ENCODE data around the gene PAH. TPM values are rescaled to one million over a fixed set of nuclear protein-coding genes. Genes with fewer than 3 reads are reported as not detected.

PAH gene
- total and polyA plus RNA-seq, 2 of the 8 experiments (the other 6 are each of a cell fraction or from before 2014, with no cell fraction given) = 3.9 to 9.0 TPM

DNA sequence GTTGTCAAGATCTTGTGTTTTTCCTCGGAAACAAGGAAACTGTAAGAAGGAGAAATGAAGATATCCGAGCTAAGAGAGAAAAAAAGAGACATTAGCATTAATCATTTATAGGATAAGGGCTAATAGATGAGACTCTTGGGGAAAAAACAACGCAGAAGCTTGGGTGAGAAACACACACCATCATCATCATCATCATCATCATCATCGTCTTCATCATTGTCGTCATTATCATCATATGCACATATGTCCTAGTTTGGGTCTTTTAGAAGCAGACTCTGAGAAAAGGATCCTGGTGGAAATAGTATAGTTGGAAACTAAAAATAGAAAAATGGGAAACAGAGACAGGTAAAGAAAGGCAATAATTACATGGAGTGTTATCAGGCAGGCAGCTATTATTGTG lies 95.9 kb downstream of the PAH start:
- Histone ChIP-seq H3K27me3 (replicated peaks in 1 of 4; ENCODE audit: control insufficient read depth in 3 of 4, extremely low read depth in 1 of 4, insufficient read depth in 3 of 4, low read length in 3 of 4) (peaks cover 3 to 19% (median 18%) of the 10 kb centered on the region in 4 experiments), H3K56ac (replicated peaks; ENCODE audit: insufficient read length, low read depth, low read length) (no peak overlapping the region), H4K20me1 (replicated peaks in 1 of 2; ENCODE audit: control insufficient read depth in 1 of 2, insufficient read depth in 2 of 2, low read length in 2 of 2) (no peaks in the 10 kb centered on the region), H2BK20ac (ENCODE audit: low read length) (no peak overlapping the region), H3K9me3 (ENCODE audit: insufficient read depth in 2 of 2, low read depth in 1 of 2, low read length in 1 of 2) (no peaks in the 10 kb centered on the region), H3K14ac (ENCODE audit: insufficient read length) (no peak overlapping the region), H3K4ac (replicated peaks; ENCODE audit: insufficient read length, low read depth, low read length) (no peak overlapping the region), H2BK12ac (ENCODE audit: low read depth, low read length) (no peak overlapping the region), H4K91ac (replicated peaks; ENCODE audit: insufficient read length, low read length) (no peak overlapping the region), H3K27ac (ENCODE audit: low read depth, low read length) (no peak overlapping the region), H3K4me1 (replicated peaks in 1 of 4; ENCODE audit: control insufficient read depth in 3 of 4, insufficient read depth in 4 of 4, low read length in 3 of 4) (peaks cover 0 to 4% (median 2%) of the 10 kb centered on the region in 4 experiments; a peak in 3 of 7 replicates), H2BK15ac (ENCODE audit: low read length) (no peak overlapping the region), H3K36me3 (ENCODE audit: control insufficient read depth in 2 of 4, insufficient read depth in 4 of 4, low read length in 3 of 4) (no peaks in the 10 kb centered on the region), H3K4me2 (ENCODE audit: insufficient read depth in 1 of 2, low read depth in 2 of 2, low read length in 2 of 2) (no peak overlapping the region), H4K5ac (ENCODE audit: insufficient read length, low read depth, low read length) (no peak overlapping the region), H2AK5ac (ENCODE audit: low read depth, low read length) (no peak overlapping the region), H3K18ac (ENCODE audit: extremely low read depth, low read length) (no peak overlapping the region), H2BK120ac (replicated peaks; ENCODE audit: low read depth, low read length) (no peak overlapping the region), H3K79me1 (ENCODE audit: low read depth, low read length) (no peaks in the 10 kb centered on the region), H3K79me2 (ENCODE audit: control insufficient read depth in 1 of 2, insufficient read depth in 2 of 2, low read length in 2 of 2) (no peaks in the 10 kb centered on the region), H3K23ac (ENCODE audit: insufficient read length) (no peak overlapping the region), H4K8ac (ENCODE audit: extremely low read depth, insufficient read depth, low read length) (no peak overlapping the region), H2AFZ (ENCODE audit: low read length) (no peak overlapping the region), H2BK5ac (ENCODE audit: low read depth, low read length) (no peak overlapping the region), H3K4me3 (ENCODE audit: extremely low read depth in 1 of 4, insufficient read depth in 2 of 4, low read depth in 3 of 4, low read length in 4 of 4) (no peak overlapping the region), H3K23me2 (ENCODE audit: low read depth, low read length) (peaks cover 2% of the 10 kb centered on the region; the same call in 1 of the 2 replicates), H3K9ac (replicated peaks in 1 of 4; ENCODE audit: extremely low read depth in 1 of 4, low read depth in 3 of 4, low read length in 3 of 4) (no peak overlapping the region)
- no peak for DNase-seq (ENCODE audit: low read depth in 1 of 2, low spot score in 2 of 2)
- 91% methylated on average over 5 of the region's 5 CpGs; no CpG with 5 or more reads in 1 of the 2 experiments for WGBS, 2 experiments (ENCODE audit: extremely low coverage in 1 of 2, insufficient coverage in 1 of 2, insufficient read length in 1 of 2, insufficient replicate concordance in 2 of 2, low coverage in 1 of 2, low lambda C conversion rate in 2 of 2, missing lambda C conversion rate in 1 of 2)
- FAIRE-seq = no peak
- POLR2A ChIA-PET (ENCODE audit: partially characterized antibody) = interaction anchor here (0.6 kb wide), 1 partner anchor 602 kb away, joined by 3 read pairs; no protein-coding TSS in a partner anchor
- CTCF ChIA-PET (ENCODE audit: partially characterized antibody) = interaction anchor here (0.9 to 2.9 kb wide), 7 partner anchors 9 to 881 kb away, joined by 3 to 17 read pairs (median 4); no protein-coding TSS in a partner anchor
- TF ChIP-seq NRF1 (IDR thresholded peaks at IDR 0.05; ENCODE audit: low read depth, low read length) (no peak), TEAD4 (IDR thresholded peaks at IDR 0.05; ENCODE audit: low read depth, low read length) (no peak), BACH1 (IDR thresholded peaks at IDR 0.05; ENCODE audit: low read length) (no peak), EGR1 (IDR thresholded peaks at IDR 0.05; ENCODE audit: borderline replicate concordance, low read depth, low read length) (no peak), RBBP5 (IDR thresholded peaks at IDR 0.05; ENCODE audit: borderline replicate concordance, low read depth, low read length) (no peak), CTBP2 (IDR thresholded peaks at IDR 0.05; ENCODE audit: borderline replicate concordance, insufficient read depth, insufficient read length, low read length) (no peak), SIX5 (IDR thresholded peaks at IDR 0.05; ENCODE audit: low read depth, low read length) (no peak), ASH2L (IDR thresholded peaks at IDR 0.05; ENCODE audit: low read length) (no peak), MAFK (IDR thresholded peaks at IDR 0.05; ENCODE audit: low read depth, low read length) (no peak), KDM1A (IDR thresholded peaks at IDR 0.05; ENCODE audit: borderline replicate concordance, low read length) (no peak), CHD2 (IDR thresholded peaks at IDR 0.05; ENCODE audit: low read length) (no peak), HDAC2 (IDR thresholded peaks at IDR 0.05; ENCODE audit: borderline replicate concordance in 1 of 2, low read depth in 2 of 2, low read length in 2 of 2) (no peak), SUZ12 (IDR thresholded peaks at IDR 0.05; ENCODE audit: low read length) (no peak), POLR2A (IDR thresholded peaks at IDR 0.05; ENCODE audit: control extremely low read depth in 1 of 2, low read depth in 2 of 2, low read length in 2 of 2) (no peak)
- TF ChIP-seq, protein P1, sequence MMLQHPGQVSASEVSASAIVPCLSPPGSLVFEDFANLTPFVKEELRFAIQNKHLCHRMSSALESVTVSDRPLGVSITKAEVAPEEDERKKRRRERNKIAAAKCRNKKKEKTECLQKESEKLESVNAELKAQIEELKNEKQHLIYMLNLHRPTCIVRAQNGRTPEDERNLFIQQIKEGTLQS (IDR thresholded peaks at IDR 0.05; ENCODE audit: insufficient read depth, low read depth, low read length) = no peak

Data from H1 (cell line).